Astrocyte of the spinal cord (primary cell): ENCODE results near the gene ASB1.
A peak's percentile ranks its signal among the peaks of the same experiment; 100 is the strongest.

Experiments
- DNase-seq: peaks from one replicate; pipeline ENCODE4 v3.0.0; 2011; ENCODE audit warnings: low read depth, low spot score
- H3K4me3 ChIP-seq: 2 replicates; pipeline ENCODE4 v1.5.1; 2011; ENCODE audit warnings: low read depth, mild to moderate bottlenecking, low read length, moderate library complexity
- CTCF ChIP-seq: IDR thresholded peaks from 2 replicates; pipeline ENCODE4 v1.5.1; 2012; ENCODE audit warnings: low read depth, mild to moderate bottlenecking, low read length, inconsistent platforms
- in situ Hi-C: cut with HindIII; loops from 2 replicates; pipeline ENCODE4 v1.10.0; 2017; ENCODE audit warnings: low sequenced_read_pairs

Gene ASB1

DNA sequence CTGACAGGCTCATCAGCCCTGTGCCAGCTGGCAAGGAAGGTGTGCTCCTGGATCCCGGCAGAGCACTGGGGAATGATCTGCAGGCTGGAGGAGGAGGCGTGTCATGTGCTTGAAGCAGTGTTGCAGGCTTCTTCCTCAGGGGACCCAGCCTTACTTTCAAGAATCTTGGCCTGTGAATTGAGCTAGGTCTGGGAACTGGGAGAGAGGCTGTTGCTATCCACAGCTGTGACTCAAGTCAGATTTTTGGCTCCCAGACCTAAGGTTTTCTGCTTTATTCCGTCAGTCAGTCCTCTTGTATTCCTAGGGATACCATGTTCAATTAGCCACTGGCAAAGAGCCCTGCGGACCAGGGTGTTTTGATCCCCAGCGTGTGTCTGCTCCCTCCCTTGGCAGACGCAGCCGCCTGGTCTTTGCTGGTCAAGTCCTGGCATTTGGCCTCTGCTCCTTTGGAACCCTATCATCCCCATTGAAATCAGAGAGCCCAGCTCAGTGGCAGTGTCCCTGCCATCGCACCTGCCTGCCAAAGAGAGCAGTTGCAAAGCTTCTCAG lies 32.4 kb downstream of the ASB1 start:
- TF ChIP-seq CTCF, result no peak
- H3K4me3 ChIP-seq, result no peak overlapping the region
- peak; percentile 76 for DNase-seq
- in situ Hi-C loops, result no loop called here

DNA sequence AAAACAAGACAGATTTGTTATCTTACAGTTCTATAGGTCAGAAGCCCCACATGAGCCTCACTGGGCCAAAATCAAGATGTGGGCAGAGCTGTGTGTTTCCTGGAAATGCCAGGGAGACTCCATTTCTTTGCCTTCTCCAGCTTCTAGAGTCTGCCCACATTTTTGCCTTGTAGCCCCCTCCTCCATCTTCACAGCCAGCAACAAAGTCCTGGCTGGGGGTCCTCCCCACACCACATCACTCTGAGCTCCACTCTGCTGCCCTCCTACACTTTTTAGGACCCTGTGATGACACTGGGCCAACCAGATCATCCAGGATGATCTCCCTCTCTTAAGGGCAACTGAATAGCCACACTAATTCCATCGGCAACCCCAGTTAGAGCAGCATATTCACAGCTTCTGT lies 34.3 kb downstream of the ASB1 start:
- no peak for TF ChIP-seq CTCF
- in situ Hi-C loops, result no loop called here
- DNase-seq, result no peak
- no peak overlapping the region for H3K4me3 ChIP-seq

DNA sequence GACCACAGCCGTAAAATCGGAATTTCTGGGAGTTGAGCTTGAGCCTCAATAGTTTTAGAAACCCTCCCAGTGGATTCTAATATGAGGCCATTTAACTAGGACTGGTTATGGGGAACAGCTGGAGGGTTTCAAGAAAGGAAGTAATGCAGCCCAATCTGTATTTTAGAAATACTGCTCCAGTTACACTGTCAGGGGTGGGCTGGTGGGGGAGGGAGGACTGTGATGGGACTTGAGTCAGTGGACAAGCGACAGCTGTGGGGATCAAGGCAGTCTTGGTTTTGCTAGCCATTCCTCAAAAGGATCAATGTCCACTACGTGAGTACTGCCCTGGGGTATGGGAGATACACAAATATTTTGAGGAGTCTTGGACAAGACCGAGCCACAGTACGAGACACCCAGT lies 34.8 kb downstream of the ASB1 start:
- DNase-seq, result no peak
- in situ Hi-C loops, result no loop called here
- no peak overlapping the region for H3K4me3 ChIP-seq
- no peak for TF ChIP-seq CTCF

GRCh38 chr2:238461916-238462315 lies 35.2 kb downstream of the ASB1 start:
- in situ Hi-C loops, result no loop called here
- H3K4me3 ChIP-seq, result no peak overlapping the region
- TF ChIP-seq CTCF, result no peak
- no peak for DNase-seq

GRCh38 chr2:238462782-238463396 lies 36.2 kb downstream of the ASB1 start:
- in situ Hi-C loops, result no loop called here
- peak; percentile 72 for DNase-seq

DNA sequence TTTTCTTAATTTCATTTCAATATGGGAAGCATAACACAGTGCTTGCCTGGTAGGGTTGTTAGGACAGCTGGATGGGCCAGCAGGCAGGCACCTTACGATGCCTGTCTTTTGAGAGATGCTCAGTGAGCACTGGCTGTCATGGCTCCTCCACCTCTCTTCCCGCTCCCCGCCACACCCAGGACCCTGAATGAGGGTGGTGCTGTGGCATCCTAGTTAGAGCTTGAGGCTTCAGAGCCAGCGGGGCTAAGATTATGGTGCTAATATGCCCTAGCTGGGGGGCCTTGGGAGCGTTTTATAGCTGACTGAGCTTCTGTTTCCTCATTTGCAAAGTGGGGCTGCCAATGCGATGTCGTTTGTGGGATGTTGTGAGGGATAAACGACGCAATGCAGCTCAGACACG lies 37.7 kb downstream of the ASB1 start:
- no peak for DNase-seq
- H3K4me3 ChIP-seq, result no peak overlapping the region
- no peak for TF ChIP-seq CTCF
- in situ Hi-C loops, result no loop called here

More at GRCh38 chr2:238462782-238463396, 36.2 kb downstream of the ASB1 start:
- no peak overlapping the region for H3K4me3 ChIP-seq
- peak; percentile 64 for TF ChIP-seq CTCF
